IMR-90 (cell line): ENCODE results near the gene GNPTG. TPM values are rescaled to one million over a fixed set of nuclear protein-coding genes. Genes with fewer than 3 reads are reported as not detected.

Experiments used
- ATAC-seq: fragments of 200-7000 bp; cut with Tn5 transposase; 2 replicates; pipeline ENCODE4 v1.9.1; 2020; ENCODE audit warnings: low read depth, mild to moderate bottlenecking, moderate library complexity
- BruUV-seq: library from RNA; stranded (reverse); fragments of 400-500 nt; replicated peaks from 2 replicates; lab custom pipeline; 2021; lab: Mats Ljungman, UMichigan
- CTCF ChIA-PET: fragments of 300-600 bp; formaldehyde crosslinking; extraction: SDS; loops from one replicate; lab custom pipeline; 2021; ENCODE audit warnings: antibody characterized with exemption; lab: Yijun Ruan, JAX
- POLR2A ChIA-PET: fragments of 300-600 bp; sonication (Branson Sonifier 250); formaldehyde crosslinking; loops from one replicate; lab custom pipeline; 2022; ENCODE audit warnings: antibody characterized with exemption; ENCODE audit not compliant: unreplicated experiment; lab: Charles Lee
- DNase-seq: peaks from one replicate; pipeline ENCODE4 v3.0.0; 2013
- H2AFZ ChIP-seq: replicated peaks from 2 replicates; pipeline ENCODE3; 2013; ENCODE audit warnings: low read length, mild to moderate bottlenecking; ENCODE audit not compliant: poor library complexity
- H2AK5ac ChIP-seq: 2 replicates; pipeline ENCODE4 v1.6.1; 2013; ENCODE audit warnings: low read depth, low read length, inconsistent platforms
- H2AK9ac ChIP-seq: replicated peaks from 2 replicates; pipeline ENCODE3; 2013; ENCODE audit warnings: mild to moderate bottlenecking, low read depth, low read length, moderate library complexity; ENCODE audit not compliant: poor library complexity
- H2BK120ac ChIP-seq: 2 replicates; pipeline ENCODE4 v1.6.1; 2013; ENCODE audit warnings: low read depth, low read length, inconsistent platforms
- H2BK15ac ChIP-seq: 3 replicates; pipeline ENCODE4 v1.6.1; 2013; ENCODE audit warnings: low read depth, low read length, inconsistent platforms
- H2BK20ac ChIP-seq: 2 replicates; pipeline ENCODE4 v1.6.1; 2013; ENCODE audit warnings: low read depth, mild to moderate bottlenecking, inconsistent platforms, low read length, moderate library complexity
- H2BK5ac ChIP-seq: 2 replicates; pipeline ENCODE4 v1.6.1; 2013; ENCODE audit warnings: mild to moderate bottlenecking, low read depth, low read length, inconsistent platforms; ENCODE audit not compliant: poor library complexity, severe bottlenecking
- H3K14ac ChIP-seq: replicated peaks from 2 replicates; pipeline ENCODE4 v1.6.1; 2013; ENCODE audit warnings: low read depth, low read length, inconsistent platforms
- H3K18ac ChIP-seq: 2 replicates; pipeline ENCODE4 v1.6.1; 2013; ENCODE audit warnings: low read depth, low read length, control low read depth
- H3K23ac ChIP-seq: 2 replicates; pipeline ENCODE4 v1.6.1; 2013; ENCODE audit warnings: low read depth, low read length, inconsistent platforms
- H3K27ac ChIP-seq: 2 replicates; pipeline ENCODE4 v1.5.1; 2013; ENCODE audit warnings: mild to moderate bottlenecking, control low read depth, low read length; ENCODE audit not compliant: insufficient read depth
- H3K27me3 ChIP-seq: 2 replicates; pipeline ENCODE4 v1.6.1; 2013; ENCODE audit warnings: low read length; ENCODE audit not compliant: control insufficient read depth, insufficient read depth
- H3K36me3 ChIP-seq: 2 replicates; pipeline ENCODE4 v1.6.1; 2013; ENCODE audit warnings: low read length, mixed read lengths; ENCODE audit not compliant: control insufficient read depth, insufficient read depth
- H3K4ac ChIP-seq: 2 replicates; pipeline ENCODE4 v1.6.1; 2013; ENCODE audit warnings: low read depth, low read length, inconsistent platforms
- H3K4me1 ChIP-seq: 2 replicates; pipeline ENCODE4 v1.6.1; 2013; ENCODE audit warnings: low read length, mixed read lengths; ENCODE audit not compliant: control insufficient read depth, insufficient read depth
- H3K4me2 ChIP-seq: 2 replicates; pipeline ENCODE4 v1.6.1; 2013; ENCODE audit warnings: low read depth, mild to moderate bottlenecking, control low read depth, low read length, moderate library complexity
- H3K4me3 ChIP-seq: 2 replicates; pipeline ENCODE4 v1.5.1; 2013; ENCODE audit warnings: low read depth, mild to moderate bottlenecking, control low read depth, low read length, moderate library complexity; ENCODE audit not compliant: insufficient read depth
- H3K56ac ChIP-seq: 2 replicates; pipeline ENCODE4 v1.6.1; 2013; ENCODE audit warnings: low read length, inconsistent platforms; ENCODE audit not compliant: insufficient read depth; ENCODE audit errors: extremely low read depth
- H3K79me1 ChIP-seq, 2 experiments: 2 replicates each; pipeline ENCODE4 v1.6.1; 2013; ENCODE audit warnings: low read length in 2 of 2, inconsistent platforms in 1 of 2, low read depth in 1 of 2
- H3K9ac ChIP-seq: 2 replicates; pipeline ENCODE4 v1.6.1; 2013; ENCODE audit warnings: low read depth, low read length, control low read depth
- H3K9me1 ChIP-seq: 2 replicates; pipeline ENCODE4 v1.6.1; 2013; ENCODE audit warnings: low read length, inconsistent platforms; ENCODE audit not compliant: insufficient read depth
- H3K9me3 ChIP-seq: 2 replicates; pipeline ENCODE4 v1.6.1; 2013; ENCODE audit warnings: low read length; ENCODE audit not compliant: control insufficient read depth, insufficient read depth
- H4K20me1 ChIP-seq: 2 replicates; pipeline ENCODE4 v1.6.1; 2013; ENCODE audit warnings: low read length, inconsistent platforms; ENCODE audit not compliant: insufficient read depth
- H4K5ac ChIP-seq: 2 replicates; pipeline ENCODE4 v1.6.1; 2013; ENCODE audit warnings: mild to moderate bottlenecking, low read depth, low read length, control low read depth
- H4K8ac ChIP-seq, 2 experiments: 2 replicates each; pipeline ENCODE4 v1.6.1; 2013; ENCODE audit warnings: low read depth in 2 of 2, low read length in 2 of 2, control low read depth in 1 of 2, inconsistent platforms in 1 of 2
- H4K91ac ChIP-seq: 2 replicates; pipeline ENCODE4 v1.6.1; 2013; ENCODE audit warnings: low read depth, low read length, inconsistent platforms; ENCODE audit not compliant: insufficient read depth
- CHD1 ChIP-seq: IDR thresholded peaks from 2 replicates; pipeline ENCODE4 v1.6.1; 2012; ENCODE audit warnings: low read depth, low read length, improper control_type of control experiment
- MAFK ChIP-seq: IDR thresholded peaks from 2 replicates; pipeline ENCODE4 v1.6.1; 2012; ENCODE audit warnings: low read depth, low read length, improper control_type of control experiment
- NFE2L2 ChIP-seq: fragments of 150-350 bp; IDR thresholded peaks from 2 replicates; pipeline ENCODE4 v1.6.1; 2016; ENCODE audit warnings: low read depth, mild to moderate bottlenecking, low read length
- POLR2A ChIP-seq: IDR thresholded peaks from 2 replicates; pipeline ENCODE4 v1.6.1; 2012; ENCODE audit warnings: mild to moderate bottlenecking, low read depth, low read length
- RCOR1 ChIP-seq: IDR thresholded peaks from 2 replicates; pipeline ENCODE4 v1.6.1; 2012; ENCODE audit warnings: mild to moderate bottlenecking, low read length, improper control_type of control experiment; ENCODE audit not compliant: insufficient replicate concordance
- RFX5 ChIP-seq: IDR thresholded peaks from 2 replicates; pipeline ENCODE4 v1.8.0; 2012; ENCODE audit warnings: low read depth, mild to moderate bottlenecking, low read length, moderate library complexity
- SMC3 ChIP-seq: fragments of 150-350 bp; IDR thresholded peaks from 2 replicates; pipeline ENCODE4 v1.6.1; 2016; ENCODE audit warnings: low read depth, mild to moderate bottlenecking, antibody characterized with exemption, low read length, moderate library complexity
- USF2 ChIP-seq: fragments of 150-350 bp; IDR thresholded peaks from 2 replicates; pipeline ENCODE4 v1.6.1; 2017; ENCODE audit warnings: mild to moderate bottlenecking, antibody characterized with exemption, low read length, low read depth
- WGBS, 2 experiments: methylation state at CpG; one replicate each; pipeline versions ENCODE4 v1.1.5 to v1.1.7; 2013; ENCODE audit warnings: missing lambda C conversion rate in 2 of 2; ENCODE audit not compliant: insufficient read length in 1 of 2; ENCODE audit errors: extremely low coverage in 2 of 2; 5-methylcytosine and 5-hydroxymethylcytosine counted together
- dilution Hi-C: fragments of 300-500 bp; cut with HindIII; formaldehyde crosslinking; loops from one replicate; pipeline ENCODE4 v1.14.3; 2018; ENCODE audit warnings: low sequenced_read_pairs; ENCODE audit not compliant: unreplicated experiment
- in situ Hi-C: fragments of 300-500 bp; cut with MboI; formaldehyde crosslinking; loops from 3 replicates; pipeline ENCODE4 v1.14.3; 2019; ENCODE audit warnings: low sequenced_read_pairs, inconsistent platforms, mixed read lengths
- intact Hi-C: fragments of 100-400 bp; cut with micrococcal nuclease; formaldehyde crosslinking; loops from 2 replicates; pipeline ENCODE4 v1.10.0; 2022
- polyA plus RNA-seq, 3 experiments: library from polyadenylated mRNA; depleted of rRNA; stranded (reverse); fragments of >200 nt; gene quantifications; 2 replicates each; pipeline ENCODE4 v1.2.3, GENCODE V29; 2012; ENCODE audit warnings: low replicate concordance in 1 of 3
- total RNA-seq: library from RNA; depleted of rRNA; stranded (reverse); fragments of >200 nt; gene quantifications from 2 replicates; pipeline ENCODE4 v1.2.3, GENCODE V29; 2012
- TF ChIP-seq, protein P1 (sequence below): conservative IDR thresholded peaks from 2 replicates; pipeline ENCODE4 v1.5.1; 2012; ENCODE audit warnings: mild to moderate bottlenecking, low read depth, low read length, improper control_type of control experiment
- TF ChIP-seq, protein P2 (sequence below): fragments of 150-350 bp; IDR thresholded peaks from 2 replicates; pipeline ENCODE4 v1.6.1; 2016; ENCODE audit warnings: low read depth, mild to moderate bottlenecking, low read length, moderate library complexity, borderline replicate concordance

Gene GNPTG
- total and polyA plus RNA-seq, 2 of the 4 experiments (the other 2 are of a cell fraction) = 14.9 to 70.8 TPM

- POLR2A ChIA-PET = no interaction called here
- in situ Hi-C loops = no loop called here
- no TSS peak for BruUV-seq
Measured at GRCh38 chr16:1336619-1337018, 15.1 kb upstream of the GNPTG start.

More at GRCh38 chr16:1336619-1337018, 15.1 kb upstream of the GNPTG start:
- Histone ChIP-seq H3K27me3 (peaks cover 50% of the 10 kb centered on the region), H3K4me2 (no peak overlapping the region), H2BK5ac (no peak overlapping the region), H4K8ac (no peak overlapping the region), H3K9me1 (no peaks in the 10 kb centered on the region), H3K9me3 (no peaks in the 10 kb centered on the region), H2AK9ac (no peak overlapping the region), H3K4ac (no peak overlapping the region), H2AK5ac (no peak overlapping the region), H3K14ac (no peak overlapping the region), H3K79me1 (no peaks in the 10 kb centered on the region), H3K18ac (no peak overlapping the region), H4K91ac (no peak overlapping the region), H3K4me1 (peaks cover 7% of the 10 kb centered on the region), H3K56ac (no peak overlapping the region), H2BK20ac (no peak overlapping the region), H3K27ac (no peak overlapping the region), H3K36me3 (no peaks in the 10 kb centered on the region), H2BK120ac (no peak overlapping the region), H4K20me1 (no peaks in the 10 kb centered on the region; the same call in 1 of the 2 replicates), H2BK15ac (no peak overlapping the region), H2AFZ (no peak overlapping the region), H3K4me3 (no peak overlapping the region), H3K9ac (no peak overlapping the region), H4K5ac (no peak overlapping the region), H3K23ac (no peak overlapping the region)
- ATAC-seq (no peak), DNase-seq (no peak)
- WGBS, 2 experiments = 80% methylated on average over 1 of the region's 15 CpGs; no CpG with 5 or more reads in 1 of the 2 experiments
- intact Hi-C loops (no loop called here), dilution Hi-C loops (no loop called here)
- TF ChIP-seq NFE2L2 (no peak), POLR2A (no peak), RFX5 (no peak), RCOR1 (no peak), MAFK (no peak), CHD1 (no peak), SMC3 (no peak), USF2 (no peak)
- TF ChIP-seq, protein P1, sequence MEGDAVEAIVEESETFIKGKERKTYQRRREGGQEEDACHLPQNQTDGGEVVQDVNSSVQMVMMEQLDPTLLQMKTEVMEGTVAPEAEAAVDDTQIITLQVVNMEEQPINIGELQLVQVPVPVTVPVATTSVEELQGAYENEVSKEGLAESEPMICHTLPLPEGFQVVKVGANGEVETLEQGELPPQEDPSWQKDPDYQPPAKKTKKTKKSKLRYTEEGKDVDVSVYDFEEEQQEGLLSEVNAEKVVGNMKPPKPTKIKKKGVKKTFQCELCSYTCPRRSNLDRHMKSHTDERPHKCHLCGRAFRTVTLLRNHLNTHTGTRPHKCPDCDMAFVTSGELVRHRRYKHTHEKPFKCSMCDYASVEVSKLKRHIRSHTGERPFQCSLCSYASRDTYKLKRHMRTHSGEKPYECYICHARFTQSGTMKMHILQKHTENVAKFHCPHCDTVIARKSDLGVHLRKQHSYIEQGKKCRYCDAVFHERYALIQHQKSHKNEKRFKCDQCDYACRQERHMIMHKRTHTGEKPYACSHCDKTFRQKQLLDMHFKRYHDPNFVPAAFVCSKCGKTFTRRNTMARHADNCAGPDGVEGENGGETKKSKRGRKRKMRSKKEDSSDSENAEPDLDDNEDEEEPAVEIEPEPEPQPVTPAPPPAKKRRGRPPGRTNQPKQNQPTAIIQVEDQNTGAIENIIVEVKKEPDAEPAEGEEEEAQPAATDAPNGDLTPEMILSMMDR = no peak
- TF ChIP-seq, protein P2, sequence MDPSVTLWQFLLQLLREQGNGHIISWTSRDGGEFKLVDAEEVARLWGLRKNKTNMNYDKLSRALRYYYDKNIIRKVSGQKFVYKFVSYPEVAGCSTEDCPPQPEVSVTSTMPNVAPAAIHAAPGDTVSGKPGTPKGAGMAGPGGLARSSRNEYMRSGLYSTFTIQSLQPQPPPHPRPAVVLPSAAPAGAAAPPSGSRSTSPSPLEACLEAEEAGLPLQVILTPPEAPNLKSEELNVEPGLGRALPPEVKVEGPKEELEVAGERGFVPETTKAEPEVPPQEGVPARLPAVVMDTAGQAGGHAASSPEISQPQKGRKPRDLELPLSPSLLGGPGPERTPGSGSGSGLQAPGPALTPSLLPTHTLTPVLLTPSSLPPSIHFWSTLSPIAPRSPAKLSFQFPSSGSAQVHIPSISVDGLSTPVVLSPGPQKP = no peak
- CTCF ChIA-PET = no interaction called here
